A172 (cell line): ENCODE data around the gene KIF6. TPM values are rescaled to one million over a fixed set of nuclear protein-coding genes. Genes with fewer than 3 reads are reported as not detected.

ENCODE experiments used
- DNase-seq: peaks from one replicate; pipeline ENCODE4 v3.0.0-alpha.2; 2015; ENCODE audit warnings: low spot score
- total RNA-seq: library from RNA; depleted of rRNA; stranded (reverse); fragments of >200 nt; shearing (Covaris generic); gene quantifications from 2 replicates; pipeline ENCODE4 v1.2.3, GENCODE V29; 2014

Gene KIF6
- total RNA-seq, 1 experiment from 2014 or later = 0.26 TPM

DNA sequence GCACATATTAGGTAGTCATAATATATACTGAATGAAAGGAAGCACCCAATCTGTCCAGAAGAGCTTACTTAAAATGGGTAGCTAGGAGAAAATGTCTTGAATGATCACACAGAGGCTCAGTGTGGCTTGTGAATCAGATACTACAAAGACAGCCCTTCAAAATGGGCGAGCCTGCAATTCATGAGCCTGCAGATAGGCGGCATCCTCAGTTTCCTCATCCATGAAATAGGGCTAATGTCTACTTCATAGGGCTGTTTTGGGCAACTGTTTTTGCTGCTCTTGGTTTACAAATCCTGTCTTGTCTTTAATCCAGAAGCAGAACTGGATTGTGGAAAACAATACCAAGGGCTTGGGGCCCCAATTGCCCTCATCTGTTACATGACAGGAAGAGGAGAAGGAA is 273.4 kb downstream of the KIF6 start:
- no peak for DNase-seq

DNA sequence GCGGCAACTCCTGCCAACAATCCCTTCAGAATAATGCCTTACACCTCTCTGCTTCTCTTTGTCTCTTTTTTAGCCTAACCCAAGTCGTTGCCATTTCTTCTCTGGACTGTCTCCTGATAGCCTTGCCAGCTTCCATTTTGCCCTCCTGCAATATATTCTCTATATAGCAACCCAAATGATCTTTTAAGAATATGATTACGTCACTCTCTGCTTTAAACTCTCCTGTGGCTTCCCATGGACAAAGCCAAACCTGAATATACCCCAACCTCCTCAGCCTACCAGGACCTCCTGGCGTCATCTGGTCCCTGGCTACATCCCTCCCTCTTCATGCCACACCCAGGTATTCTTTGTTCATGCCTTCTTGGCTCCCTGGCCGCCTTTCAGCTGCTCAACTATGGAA is 276.2 kb downstream of the KIF6 start:
- no peak for DNase-seq

DNA sequence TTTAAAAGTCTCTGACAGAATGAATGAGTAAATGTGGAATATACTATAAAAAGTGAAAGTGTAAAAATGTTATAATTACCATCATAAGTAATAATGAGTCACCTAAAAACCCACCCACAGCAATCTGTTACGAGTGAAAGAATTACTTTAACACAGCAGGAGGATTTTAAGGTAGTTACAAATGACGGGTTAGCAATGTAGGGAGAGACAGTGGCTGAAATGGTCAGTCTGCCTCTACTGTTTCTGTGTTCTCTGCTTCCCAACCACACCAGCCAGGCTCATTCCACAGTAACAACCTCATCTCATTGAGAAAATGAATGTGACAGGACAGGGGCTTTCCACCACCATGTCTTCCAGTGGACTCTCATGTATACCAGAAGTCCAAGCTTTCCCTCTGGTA is 278.3 kb downstream of the KIF6 start:
- peak; percentile 27 for DNase-seq

DNA sequence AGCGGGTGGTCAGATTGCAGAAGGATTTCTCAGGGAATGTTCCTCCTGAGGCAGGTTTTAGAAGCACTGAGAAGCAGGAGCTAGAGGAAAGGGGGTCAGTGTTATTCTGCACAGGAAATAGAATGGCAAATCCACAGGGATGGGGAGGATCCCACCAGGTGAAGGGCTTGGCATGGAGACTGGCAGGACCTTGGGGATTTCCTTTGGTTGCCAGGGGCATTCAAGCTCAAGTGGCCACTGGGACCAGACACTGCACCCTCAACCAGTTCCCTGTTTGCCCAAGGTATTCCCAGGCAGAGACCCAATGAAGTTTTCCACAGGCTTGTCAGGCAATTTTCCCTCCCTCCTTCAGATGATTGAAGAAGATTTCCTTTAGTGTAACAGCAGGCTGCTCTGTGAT is 279.5 kb downstream of the KIF6 start:
- DNase-seq = no peak

DNA sequence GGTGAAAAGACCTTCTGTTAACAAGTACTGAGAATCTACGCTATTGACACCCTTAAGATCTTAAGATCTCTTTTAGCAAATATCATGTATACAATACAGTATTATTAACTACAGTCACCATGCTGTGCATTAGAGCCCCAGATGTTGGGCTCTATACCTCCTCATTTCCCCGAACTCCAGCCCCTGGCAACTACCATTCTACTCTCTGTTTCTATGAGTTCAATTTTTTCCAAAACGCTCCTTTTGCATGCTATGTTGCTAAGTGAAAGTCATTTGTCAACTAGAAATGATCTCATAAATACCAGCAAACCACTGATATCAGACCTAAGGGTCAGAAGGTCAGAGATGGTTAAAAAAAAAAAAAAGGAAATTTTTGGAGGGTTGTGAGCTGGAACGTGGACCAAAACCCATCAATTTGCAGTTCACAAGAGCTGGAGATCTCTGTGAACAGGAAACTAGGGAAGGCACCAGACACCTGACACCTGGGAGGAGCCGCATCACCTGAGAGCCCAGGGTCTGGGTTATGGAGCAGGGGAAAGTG is 280.7 kb downstream of the KIF6 start:
- DNase-seq = no peak

DNA sequence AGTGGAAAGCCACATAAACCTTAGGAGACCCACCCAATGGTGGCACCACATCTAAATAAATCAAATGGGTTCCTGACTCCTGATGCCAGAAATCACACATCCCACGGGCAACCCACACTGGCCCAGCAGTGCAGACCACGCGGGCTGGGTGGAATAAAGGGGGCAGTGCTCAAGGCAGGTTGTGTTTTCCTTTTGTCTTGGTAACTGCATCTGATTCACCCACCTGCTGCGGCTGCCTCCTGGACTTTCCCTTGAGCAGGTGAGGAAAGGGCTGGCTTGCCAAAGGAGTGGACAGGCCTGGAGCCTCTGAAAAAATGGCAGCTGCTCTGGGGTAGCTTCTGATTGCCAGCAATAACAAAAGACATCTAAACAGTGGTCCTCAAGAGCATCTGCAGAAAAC is 283.2 kb downstream of the KIF6 start:
- DNase-seq = no peak

DNA sequence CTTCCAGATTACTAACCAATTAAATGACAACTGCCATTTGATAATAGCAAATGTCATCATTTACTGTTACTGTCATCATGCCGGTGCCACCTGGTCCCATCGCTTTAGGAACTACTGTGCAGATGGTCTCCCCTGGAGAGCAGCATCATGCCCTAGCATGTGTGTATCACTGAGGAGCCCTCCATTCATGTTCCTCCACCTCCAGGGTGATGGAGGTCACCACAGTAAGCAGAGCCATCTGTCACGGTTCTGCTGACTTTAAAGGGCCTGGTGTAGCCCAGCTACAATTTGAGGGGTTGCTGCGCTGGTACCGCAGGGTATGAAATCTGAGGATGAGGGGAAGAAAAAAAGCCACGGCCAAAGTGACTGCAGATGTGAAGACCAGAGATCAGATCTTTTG is 283.9 kb downstream of the KIF6 start:
- DNase-seq = no peak

DNA sequence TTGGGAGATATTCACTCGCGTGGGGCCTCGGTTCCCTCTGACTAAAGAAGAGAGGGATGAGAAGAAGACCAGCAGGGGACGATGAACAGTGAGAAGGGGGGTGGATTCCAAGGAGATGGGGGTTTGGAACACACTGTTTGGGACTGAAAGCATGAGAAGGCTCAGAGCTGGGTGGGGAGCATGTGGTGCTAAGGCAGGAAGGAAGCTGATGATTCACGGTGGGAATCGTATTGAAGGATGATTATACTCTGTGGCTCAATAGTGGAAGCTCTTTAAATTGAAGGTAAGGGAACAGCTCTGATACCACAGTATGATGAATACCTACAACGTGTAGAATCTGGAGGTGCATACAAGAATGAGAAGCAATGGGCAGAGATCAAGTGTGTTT is 285.2 kb downstream of the KIF6 start:
- no peak for DNase-seq

DNA sequence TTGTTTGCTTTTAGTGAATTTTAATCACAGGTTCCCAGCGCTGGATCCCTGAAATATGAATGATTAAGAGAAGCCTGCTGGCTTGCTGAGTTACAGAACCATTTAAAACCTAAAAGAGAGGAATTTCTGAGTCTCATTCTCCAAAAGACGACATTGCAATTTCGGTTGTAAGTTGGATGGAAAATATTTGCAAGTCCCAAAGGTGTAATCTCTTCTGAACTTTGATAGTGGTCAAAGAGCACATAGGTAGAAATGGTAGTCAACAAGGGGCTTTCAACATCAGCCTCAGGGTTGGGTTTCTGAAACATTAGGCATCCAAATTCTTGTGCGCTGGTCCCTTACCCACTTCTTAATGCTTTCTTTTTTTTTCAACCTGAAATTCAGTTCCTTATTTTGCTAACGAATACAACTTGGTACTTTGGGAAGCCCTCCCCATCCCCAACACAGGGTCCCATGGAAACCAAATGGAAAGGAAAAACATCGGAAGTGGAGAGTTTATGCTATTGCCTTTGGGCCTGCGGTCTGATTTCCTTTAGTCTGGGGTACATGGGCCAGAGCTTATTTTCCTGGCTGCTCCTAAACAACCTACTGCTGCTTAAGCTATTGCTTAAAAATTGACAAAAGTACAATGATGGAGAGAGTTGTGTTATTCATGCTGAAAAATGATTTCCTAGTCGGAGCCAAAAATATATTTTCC is 285.7 kb downstream of the KIF6 start:
- no peak for DNase-seq

DNA sequence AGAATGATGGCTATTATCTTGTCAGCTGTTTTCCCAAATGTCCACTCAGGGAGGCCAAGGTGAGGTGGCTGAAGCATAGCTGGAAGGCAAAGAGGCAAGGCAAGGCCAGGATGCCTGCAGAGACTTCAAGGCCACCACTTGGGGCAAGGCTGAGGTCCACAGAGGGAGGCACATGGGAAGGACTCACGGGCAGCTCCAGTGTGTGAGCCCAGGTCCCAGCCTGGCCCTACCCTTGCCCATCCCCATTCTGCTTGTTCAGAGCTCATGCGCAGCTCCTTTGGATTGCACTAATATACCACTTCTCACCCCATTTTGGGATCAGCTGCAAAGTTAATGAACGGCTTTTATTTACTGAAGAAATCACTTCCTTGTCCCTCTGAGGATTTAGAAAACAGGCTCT is 291.6 kb downstream of the KIF6 start:
- no peak for DNase-seq

DNA sequence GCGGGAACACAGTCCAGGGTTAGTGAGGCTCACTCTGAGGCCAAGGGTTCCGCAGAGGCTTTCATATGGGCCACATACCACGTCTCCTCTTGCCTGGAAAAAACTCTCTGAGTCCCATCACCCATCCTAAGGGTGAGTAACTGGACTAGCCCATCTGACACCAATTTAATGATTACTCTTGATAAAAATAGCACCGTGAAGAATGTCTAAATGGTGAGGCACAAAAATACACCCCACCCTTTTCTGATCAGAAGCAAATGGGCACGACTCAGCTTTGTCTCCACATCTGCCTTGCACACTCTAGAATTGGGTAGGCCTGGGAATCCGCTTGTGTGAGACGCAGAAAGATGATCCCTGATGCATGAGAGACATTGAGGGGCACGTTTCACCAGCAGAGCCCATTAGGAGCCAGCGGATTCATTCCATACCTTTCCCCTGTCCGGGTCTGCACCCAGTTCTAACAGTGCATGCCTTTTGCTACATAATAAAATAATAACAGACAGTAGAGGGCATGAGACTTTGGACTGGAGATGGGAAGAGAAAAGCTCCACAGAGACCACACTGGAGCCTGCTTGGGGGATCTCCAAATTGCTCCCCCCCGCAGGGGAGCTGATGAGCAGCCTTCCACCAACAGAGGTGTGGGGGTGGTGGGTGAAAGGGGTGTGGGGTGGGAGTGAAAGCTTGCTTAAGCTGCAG is 292.7 kb downstream of the KIF6 start:
- DNase-seq = no peak

DNA sequence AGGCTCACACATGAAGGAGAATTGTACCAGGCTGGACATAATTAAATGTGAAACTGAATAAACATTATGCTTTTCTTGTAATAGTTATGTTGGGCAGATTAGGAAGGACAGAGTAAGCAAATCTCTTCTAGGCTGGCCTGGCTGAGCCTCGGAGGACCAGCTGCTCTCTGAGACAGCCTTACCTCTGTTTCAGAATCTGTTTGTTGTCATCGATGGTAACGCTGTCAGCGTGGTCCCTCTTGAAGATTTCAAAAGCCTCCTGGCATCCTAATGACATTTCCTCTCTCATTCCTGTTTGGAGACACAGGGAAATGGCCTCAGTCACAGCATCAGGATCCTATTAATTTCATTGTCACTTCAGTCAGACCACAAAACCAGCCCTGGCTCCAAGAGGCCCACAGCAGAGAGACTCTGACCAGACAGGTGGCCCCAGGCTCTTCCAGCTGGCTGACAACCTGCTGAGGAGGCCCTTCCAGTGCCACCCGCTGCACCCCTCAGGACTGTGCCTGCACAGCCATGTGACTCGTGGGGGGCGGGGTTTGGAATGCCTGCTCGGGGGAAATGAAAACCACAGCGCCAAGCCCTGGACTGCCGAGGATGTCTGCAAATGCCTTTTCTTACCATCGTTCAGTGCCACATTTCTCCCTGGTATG is 294.2 kb downstream of the KIF6 start:
- DNase-seq = peak; percentile 70

DNA sequence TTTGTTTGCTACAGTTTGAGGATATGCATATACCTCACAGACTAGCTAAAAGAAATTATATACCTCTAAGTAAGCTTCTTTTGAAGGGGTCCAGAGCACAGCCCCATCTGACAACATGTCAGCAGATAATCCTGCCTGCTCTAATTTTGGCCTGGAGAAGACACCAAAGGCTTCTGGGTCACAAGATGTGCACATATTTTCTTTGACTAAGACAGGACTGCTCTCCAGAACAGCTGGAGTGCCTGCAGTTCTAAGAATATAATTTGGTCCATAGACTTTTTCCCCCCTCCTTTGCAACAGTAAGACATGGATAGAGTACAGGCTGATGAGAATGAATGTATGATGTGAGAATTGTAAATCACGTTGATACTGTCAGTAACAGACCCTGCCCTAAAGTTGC is 294.8 kb downstream of the KIF6 start:
- DNase-seq = no peak

DNA sequence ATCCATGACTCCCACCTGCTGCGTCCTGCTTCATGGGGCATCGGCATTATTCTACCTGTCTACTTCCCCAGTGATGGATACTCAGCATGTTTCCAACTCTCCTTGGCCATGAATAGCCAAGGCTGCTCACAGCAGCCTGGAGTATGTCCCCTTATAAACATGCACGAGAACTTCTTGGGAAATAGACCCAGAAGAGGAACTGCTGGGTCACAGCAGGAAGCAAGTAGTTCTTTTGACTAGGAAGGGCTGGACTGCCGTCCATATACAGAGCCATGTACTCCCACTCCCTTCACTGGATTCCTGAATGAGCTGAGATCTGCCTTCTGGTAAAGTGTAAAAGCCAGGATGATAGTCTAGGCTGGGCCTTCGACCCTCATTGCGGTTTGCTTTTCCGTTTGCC is 296.4 kb downstream of the KIF6 start:
- no peak for DNase-seq

DNA sequence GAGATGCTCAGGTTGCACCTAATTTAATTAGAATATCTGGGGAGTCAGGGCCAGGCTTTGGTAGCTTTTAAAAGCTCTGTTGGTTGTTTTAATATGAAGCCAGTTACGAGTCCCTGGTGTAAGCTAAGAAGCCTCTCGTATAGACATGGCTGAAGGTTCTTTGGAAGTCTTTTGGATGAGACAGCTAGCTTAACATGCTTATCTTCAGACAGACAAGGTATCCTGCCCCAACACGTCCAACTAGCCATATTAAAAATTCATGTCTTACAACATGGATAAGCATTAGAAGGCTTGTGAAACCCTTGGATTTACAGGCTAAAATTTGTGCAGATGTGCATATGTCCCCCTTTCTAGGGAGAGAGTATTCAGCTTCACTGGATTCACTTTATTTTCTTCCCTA is 297.1 kb downstream of the KIF6 start:
- no peak for DNase-seq

DNA sequence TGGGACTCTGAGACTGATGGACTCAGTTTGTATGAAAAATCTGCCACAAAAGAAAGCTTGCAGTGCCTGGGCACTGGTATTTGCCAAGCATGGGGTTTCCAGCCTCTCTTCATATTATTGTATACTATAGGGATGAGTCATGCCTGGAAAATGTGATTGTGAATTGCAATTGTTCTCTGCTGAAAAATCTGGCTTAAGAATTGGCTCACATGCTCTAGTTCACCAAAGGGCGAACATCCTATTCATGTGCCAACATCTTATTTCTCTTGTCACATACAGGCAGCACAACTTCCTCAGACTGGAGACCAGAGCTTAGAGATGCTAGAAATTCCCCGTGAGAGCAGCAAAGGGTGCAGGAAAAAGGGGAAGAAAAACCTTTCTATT is 299.1 kb downstream of the KIF6 start:
- peak; percentile 90 for DNase-seq

DNA sequence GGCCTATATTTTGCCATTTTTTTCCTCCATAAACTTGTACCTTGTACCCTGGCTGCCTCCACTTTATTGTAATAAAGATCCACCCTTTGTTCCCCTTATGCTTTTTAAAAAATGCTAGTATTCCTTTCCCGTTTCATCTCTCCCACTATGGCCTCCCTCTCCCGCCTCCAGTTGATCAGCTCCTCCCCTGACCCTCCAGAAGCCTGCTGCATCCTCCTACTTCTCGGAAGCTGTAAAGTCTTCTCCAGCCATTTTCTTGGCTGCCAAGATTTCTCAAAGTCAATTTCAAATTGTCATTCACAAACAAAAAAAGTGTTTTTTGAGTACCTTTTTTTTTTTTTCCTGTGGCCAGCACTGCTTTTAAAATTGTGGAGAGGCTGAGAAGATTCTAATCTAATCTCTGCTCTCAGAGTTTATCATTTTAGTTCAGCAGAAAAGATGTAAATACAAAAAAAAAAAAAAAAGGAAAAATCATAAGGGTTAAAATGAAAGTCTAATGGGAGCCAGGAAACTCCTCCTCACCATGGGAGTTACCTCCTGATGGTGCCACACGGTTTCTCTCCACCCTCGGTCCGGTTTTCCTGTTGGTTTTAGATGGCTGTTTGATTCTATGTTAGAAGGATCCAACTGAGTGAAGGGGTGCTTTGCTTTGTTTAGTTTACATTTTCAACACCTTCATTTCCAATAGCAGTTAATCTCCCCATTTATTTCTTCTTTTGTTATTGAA is 299.7 kb downstream of the KIF6 start:
- DNase-seq = peak; percentile 68

DNA sequence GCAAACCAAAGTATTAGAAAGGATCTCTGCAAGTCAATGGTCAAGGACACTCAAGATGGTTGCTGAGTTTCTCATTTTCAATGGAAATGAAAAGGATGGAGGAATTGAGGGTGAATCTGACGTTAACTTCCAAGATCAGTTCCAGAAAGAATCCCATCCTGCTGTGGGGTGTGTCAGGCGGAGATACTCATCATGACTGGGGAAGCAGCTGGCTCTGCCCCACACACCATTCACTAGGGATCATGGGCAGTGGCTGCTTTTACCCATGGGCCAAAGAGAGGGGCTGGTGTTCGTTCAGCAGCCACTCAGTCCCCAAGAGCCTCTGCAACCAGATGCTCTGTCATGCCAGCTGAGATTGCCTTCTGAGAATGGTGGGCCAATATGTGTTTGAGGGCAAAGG is 300.4 kb downstream of the KIF6 start:
- DNase-seq = no peak

DNA sequence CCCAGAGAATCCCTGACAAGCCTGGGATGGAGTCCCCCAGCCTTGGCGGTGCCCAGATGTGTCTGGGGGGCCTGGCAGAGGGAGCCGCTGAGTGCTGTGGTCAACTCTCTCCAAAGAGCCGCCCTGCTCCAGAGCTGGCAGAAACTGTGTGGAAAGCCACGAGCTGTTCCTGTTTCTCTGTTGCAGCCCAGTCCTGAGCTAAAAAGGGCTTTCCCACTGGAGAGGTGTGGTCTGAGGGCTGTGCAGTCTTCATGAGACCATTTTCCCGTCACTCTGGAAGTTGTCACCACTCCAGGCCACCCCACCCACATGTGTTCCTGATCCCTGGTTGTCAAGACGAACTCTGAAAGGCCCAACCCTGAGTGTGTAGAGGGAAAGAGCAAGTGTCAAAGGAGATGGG is 303.0 kb downstream of the KIF6 start:
- DNase-seq = no peak

DNA sequence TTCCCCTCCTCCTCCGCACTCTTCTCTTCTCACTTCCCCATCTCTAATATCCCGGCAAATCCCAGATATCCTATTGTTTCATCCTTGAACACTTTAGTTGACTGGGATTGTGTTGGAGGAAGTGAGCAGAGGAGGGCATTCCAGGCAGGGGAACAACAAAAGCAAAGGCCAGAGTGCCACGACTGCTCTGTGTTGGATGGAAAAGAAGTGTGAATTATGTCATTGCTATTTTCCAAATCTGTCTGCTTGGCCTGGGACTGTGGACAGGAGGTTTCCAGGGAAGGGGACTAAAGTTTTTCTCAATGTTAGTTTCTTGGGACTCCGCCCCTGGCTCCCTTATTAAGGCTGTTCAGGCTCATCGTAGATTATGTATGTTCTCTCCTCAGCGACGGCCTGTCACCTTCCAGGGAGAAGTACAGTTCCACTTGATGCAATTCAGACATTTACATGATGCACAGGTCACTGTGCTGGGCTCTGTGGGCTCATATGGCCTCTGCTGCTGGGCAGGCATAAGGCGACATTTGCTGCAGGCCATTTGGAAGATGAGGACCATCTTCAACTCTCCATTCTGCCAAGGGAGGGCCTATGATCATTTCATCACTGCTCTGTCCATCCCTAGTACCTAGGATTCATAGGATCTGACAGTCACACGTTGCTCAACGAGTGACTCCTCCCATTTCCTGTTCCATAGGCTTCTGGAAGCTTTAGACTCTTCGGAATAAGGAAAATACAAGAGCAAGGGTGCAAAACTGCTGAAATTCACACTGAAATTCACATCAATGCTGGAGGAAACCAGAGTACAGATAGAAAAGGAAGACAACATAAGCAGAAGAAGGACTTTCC is 303.6 kb downstream of the KIF6 start:
- DNase-seq = no peak
